ENCODE data around the gene SLC1A4.

The SLC1A4 gene

DNA sequence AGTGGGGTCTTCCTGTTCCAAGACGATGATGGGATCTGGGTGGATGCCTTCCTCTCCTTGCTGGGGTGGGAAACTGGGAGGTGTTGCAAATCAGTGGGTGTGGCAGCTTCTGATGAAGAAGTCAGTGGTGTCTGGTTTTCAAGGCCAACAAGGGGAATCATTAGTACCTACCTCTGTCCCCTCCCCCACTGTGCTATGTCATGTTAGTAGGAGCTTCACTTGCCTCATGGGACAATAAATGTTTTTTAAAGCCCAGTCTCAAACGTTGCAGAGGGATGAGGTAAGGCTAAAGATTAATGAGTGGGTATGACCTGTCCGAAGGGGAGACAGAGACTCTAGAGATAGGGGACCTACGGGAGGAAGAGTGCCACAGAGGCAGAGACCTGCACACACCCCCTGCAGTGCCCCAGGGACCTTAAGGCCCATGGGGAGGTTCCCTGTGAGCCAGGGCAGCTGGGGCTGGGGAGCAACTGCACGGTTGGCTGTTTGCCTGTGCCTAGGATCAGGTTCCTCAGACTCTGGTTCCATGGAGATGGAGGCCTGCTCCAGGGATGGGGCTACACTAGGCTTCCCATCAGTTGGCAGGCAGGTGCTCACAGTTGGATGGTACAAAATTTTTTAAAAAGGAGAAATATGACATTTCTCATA lies 37.8 kb upstream of the SLC1A4 start:
- peak overlapping the region; percentile 37 for H3K27ac Mint-ChIP-seq
- peaks cover 11% of the 10 kb centered on the region for H3K9me3 Mint-ChIP-seq
- no peak overlapping the region for H3K4me3 Mint-ChIP-seq
- H3K36me3 Mint-ChIP-seq (ENCODE audit: low read depth), result peaks cover 13% of the 10 kb centered on the region
- TF ChIP-seq, protein P1, sequence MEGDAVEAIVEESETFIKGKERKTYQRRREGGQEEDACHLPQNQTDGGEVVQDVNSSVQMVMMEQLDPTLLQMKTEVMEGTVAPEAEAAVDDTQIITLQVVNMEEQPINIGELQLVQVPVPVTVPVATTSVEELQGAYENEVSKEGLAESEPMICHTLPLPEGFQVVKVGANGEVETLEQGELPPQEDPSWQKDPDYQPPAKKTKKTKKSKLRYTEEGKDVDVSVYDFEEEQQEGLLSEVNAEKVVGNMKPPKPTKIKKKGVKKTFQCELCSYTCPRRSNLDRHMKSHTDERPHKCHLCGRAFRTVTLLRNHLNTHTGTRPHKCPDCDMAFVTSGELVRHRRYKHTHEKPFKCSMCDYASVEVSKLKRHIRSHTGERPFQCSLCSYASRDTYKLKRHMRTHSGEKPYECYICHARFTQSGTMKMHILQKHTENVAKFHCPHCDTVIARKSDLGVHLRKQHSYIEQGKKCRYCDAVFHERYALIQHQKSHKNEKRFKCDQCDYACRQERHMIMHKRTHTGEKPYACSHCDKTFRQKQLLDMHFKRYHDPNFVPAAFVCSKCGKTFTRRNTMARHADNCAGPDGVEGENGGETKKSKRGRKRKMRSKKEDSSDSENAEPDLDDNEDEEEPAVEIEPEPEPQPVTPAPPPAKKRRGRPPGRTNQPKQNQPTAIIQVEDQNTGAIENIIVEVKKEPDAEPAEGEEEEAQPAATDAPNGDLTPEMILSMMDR (IDR thresholded peaks at IDR 0.05), result no peak
- H3K4me1 Mint-ChIP-seq, result peaks cover 25% of the 10 kb centered on the region
- peaks cover 3% of the 10 kb centered on the region for H3K27me3 Mint-ChIP-seq (ENCODE audit: low read depth, poor library complexity)
- no peak for DNase-seq

DNA sequence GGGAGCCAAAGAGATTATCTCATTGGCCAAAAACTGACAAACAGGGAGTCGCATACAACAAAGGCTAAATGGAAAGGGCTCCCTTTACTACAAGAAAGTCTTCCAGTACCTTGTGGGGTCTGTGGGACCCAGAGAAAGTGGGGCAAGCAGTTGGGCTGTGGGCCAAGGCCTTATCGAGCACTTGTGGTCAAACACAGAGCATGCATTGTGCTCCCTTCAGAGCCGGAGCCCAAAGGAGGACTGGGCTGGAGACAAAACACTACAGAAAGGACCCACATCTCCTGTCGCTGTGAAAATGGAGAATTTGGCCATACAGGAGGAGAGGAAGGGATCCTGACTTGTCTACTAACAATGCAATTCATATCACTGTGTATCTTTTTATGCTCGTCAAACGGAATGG lies 37.1 kb upstream of the SLC1A4 start:
- TF ChIP-seq, protein P1 (IDR thresholded peaks at IDR 0.05), result no peak
- peaks cover 18% of the 10 kb centered on the region for H3K4me1 Mint-ChIP-seq
- peaks cover 13% of the 10 kb centered on the region for H3K36me3 Mint-ChIP-seq (ENCODE audit: low read depth)
- H3K9me3 Mint-ChIP-seq, result peaks cover 11% of the 10 kb centered on the region
- DNase-seq, result no peak
- no peak overlapping the region for H3K27ac Mint-ChIP-seq
- H3K27me3 Mint-ChIP-seq (ENCODE audit: low read depth, poor library complexity), result peaks cover 3% of the 10 kb centered on the region
- no peak overlapping the region for H3K4me3 Mint-ChIP-seq

DNA sequence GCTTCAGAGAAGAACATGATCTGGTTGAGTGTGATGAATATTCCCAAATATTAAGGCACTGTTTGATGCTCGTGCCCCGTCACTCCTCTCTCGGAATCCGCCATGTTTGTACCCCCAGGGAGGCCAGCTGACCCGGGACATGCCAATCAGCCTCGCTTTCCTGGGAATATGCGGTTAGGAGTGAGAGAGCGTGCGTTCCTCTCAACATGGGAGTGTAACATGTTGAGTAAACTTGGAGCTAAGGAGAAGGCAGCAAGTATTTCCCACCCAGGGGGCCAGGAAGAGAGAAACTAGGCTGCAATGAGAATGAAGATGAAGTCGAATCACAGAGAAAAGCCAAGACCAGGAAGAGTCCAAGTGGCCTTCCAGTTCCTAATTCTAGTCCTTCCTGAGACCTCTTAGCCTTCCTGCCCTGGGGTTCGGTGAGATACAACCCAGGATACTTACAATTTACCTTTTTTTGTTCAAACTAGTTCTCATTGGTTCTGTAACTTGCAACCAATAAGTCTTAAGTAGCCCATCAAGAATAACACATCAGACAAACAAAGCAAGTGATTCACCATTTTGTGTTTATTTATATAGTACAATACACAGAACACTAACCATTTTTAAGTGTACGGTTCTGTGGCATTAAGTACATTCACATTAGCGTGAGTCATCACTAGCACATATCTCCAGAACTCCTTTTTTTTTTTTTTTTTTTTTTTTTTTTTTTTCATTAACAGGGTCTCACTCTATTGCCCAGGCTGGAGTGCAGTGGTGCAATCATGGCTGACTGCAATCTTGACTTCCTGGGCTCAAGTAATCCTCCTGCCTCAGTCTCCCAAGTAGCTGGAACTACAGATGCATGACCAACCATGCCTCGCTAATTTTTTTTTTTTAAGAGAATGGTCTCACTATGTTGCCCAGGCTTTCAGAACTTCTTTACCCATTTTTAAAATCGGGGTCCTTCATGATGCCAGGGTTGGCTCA lies 36.4 kb upstream of the SLC1A4 start:
- Mint-ChIP-seq H3K4me3 (no peak overlapping the region), H3K9me3 (peaks cover 11% of the 10 kb centered on the region), H3K36me3 (ENCODE audit: low read depth) (peaks cover 13% of the 10 kb centered on the region), H3K4me1 (peaks cover 12% of the 10 kb centered on the region), H3K27me3 (ENCODE audit: low read depth, poor library complexity) (peaks cover 3% of the 10 kb centered on the region), H3K27ac (no peak overlapping the region)
- TF ChIP-seq, protein P1 (IDR thresholded peaks at IDR 0.05), result no peak
- DNase-seq, result no peak

DNA sequence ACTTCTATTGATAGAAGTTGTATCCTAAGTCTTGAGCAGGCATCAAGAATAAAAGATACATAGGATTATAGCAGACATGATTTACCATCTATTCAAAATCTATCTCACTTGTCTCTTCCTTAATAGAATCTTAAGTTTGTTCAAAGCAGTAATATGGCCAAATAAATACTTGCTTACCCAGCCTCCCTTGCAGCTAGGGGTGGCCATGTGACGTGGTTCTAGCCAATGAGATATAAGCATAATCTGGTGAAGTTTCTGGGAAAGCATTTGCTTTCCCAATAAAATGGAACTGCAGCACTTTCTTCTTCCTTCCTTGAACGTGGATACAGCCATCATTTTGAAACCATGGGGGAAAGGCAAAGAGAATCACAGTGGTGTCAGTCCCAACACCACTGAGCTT lies 33.7 kb upstream of the SLC1A4 start:
- H3K4me3 Mint-ChIP-seq, result no peak overlapping the region
- DNase-seq, result no peak
- TF ChIP-seq, protein P1 (IDR thresholded peaks at IDR 0.05), result no peak
- H3K9me3 Mint-ChIP-seq, result peaks cover 11% of the 10 kb centered on the region
- H3K4me1 Mint-ChIP-seq, result peaks cover 4% of the 10 kb centered on the region
- H3K36me3 Mint-ChIP-seq (ENCODE audit: low read depth), result peaks cover 13% of the 10 kb centered on the region
- no peak overlapping the region for H3K27ac Mint-ChIP-seq
- no peaks in the 10 kb centered on the region for H3K27me3 Mint-ChIP-seq (ENCODE audit: low read depth, poor library complexity)

DNA sequence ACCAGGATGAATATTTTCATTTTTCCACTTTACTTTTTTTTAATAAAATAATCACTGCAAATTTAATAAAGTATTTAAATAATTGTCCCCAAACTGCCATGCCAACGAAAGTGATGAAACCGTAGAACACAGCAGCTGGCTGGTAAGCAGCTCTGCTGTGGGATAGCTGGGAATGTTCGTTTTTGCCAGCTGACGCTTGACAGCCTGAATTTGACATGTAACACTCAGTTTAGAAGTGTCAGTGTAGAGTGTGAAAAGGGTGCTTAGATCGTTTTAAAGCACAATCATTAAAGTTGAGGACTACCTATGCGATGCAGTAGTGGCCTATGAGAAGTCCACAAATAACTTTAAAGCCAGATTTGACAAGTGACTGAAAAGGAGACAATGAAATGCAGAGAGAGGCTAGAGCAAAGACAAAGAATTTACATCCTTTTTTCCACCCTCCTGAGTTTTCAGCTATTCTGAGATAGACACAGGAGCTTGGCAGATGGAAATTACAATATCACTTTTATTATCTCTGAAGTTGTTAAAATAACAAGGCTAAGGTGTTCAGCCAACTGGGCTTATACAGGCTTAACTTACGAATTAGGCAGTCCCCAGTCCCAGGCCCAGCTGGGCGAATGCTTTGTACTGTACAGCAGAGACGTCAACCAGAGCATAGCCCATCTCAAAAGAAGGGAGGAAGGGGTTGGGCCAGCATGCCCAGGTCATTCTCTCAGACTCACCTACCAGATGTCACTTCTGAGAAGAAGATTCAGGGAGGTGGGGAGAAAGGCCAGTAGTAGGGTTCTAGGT lies 31.9 kb upstream of the SLC1A4 start:
- TF ChIP-seq, protein P1 (IDR thresholded peaks at IDR 0.05), result no peak
- no peaks in the 10 kb centered on the region for H3K4me1 Mint-ChIP-seq
- no peak overlapping the region for H3K4me3 Mint-ChIP-seq
- no peak overlapping the region for H3K27ac Mint-ChIP-seq
- H3K27me3 Mint-ChIP-seq (ENCODE audit: low read depth, poor library complexity), result no peaks in the 10 kb centered on the region
- peaks cover 11% of the 10 kb centered on the region for H3K9me3 Mint-ChIP-seq
- H3K36me3 Mint-ChIP-seq (ENCODE audit: low read depth), result peaks cover 13% of the 10 kb centered on the region
- no peak for DNase-seq

All from nephron progenitor cell (in vitro differentiated cells).